ENCODE data around the gene FAM3A.

FAM3A gene

GRCh38 chrX:154458954-154459778 lies 56.9 kb downstream of the FAM3A start:
- no peak for DNase-seq

DNA sequence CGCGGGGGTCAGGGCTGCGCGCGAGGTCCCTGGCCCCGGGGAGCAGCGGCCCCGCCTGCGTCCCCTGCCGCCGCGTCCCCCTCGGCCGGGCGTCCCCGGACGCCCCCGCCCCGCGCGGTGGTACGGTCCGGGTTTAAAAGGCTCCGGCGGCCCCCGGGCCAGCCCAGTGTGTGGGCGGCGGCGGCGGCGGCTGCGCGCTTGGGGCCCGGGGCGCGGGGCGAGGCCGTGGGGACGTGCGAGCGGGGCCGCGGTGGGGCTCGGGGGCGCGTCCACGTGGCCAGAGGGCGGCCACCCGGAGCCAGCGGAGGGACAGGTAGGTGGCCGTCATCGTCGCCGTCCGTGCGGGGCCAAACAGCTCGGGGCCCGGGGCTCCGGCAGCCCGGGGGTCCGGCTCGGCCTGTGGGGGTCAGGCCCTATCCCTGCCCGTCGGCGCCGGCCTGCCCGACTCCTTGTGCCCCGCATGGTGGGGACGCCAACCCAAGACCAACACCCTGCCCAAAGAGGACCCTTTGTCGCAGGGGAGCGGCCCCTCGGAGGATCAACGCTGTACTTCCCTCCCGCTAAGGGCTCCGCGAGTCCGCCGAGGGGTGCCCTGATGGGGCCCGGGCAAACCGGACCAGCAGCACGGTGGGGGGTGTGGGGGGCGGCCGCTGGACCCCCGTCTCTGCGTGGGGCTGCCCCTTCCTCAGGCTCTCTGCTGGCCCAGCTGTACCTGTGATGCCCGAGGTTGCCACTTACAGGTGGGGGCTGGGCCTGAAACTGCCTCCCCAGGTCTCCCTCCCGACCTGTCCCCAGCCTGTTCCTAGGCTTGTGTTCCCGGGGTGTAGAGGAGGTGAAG lies 57.7 kb downstream of the FAM3A start, which contains the start of gene PLXNA3:
Gene PLXNA3 (plus strand): TSS at position 166 of the 838 bp plus-strand sequence. CDS start 1,903 bp downstream, outside the sequence.
- peak; percentile 58 for DNase-seq

GRCh38 chrX:154457491-154458115 lies 58.4 kb downstream of the FAM3A start:
- DNase-seq, result peak; percentile 72

All from CD4-positive, alpha-beta T cell treated with Interferon gamma for 1 hour (primary cell).